Kidney glomerular epithelial cell (primary cell): ENCODE results near the gene CD300LG.
"Not testable (repeated sequence)": the region's sequence is repeated elsewhere in the genome, so short reads cannot be mapped to it uniquely, and the experiment has no call there.

Experiments
- DNase-seq: peaks from one replicate; lab custom pipeline; 2025; lab: John Stamatoyannopoulos, UW

Gene CD300LG

GRCh38 chr17:43825567-43825966 is 21.4 kb upstream of the CD300LG start:
- DNase-seq: no peak

GRCh38 chr17:43826206-43826605 is 20.8 kb upstream of the CD300LG start:
- no peak for DNase-seq

GRCh38 chr17:43827596-43827995 is 19.4 kb upstream of the CD300LG start:
- no peak for DNase-seq

GRCh38 chr17:43829738-43830137 is 17.2 kb upstream of the CD300LG start:
- no peak for DNase-seq

GRCh38 chr17:43830510-43831140 is 16.4 kb upstream of the CD300LG start:
- no peak for DNase-seq

- no peak for DNase-seq
These were observed 15.3 kb upstream of the CD300LG start for GRCh38 chr17:43831633-43832032.

- no peak for DNase-seq
These were observed 14.6 kb upstream of the CD300LG start for GRCh38 chr17:43832168-43832975.

GRCh38 chr17:43832976-43833829 is 13.8 kb upstream of the CD300LG start, which contains the start of gene MPP3:
TSS of gene MPP3 (minus strand) at chr17:43833146. CDS start at chr17:43831906, 1,240 bp downstream.
- peak; percentile 40 for DNase-seq

GRCh38 chr17:43834106-43834505 is 12.9 kb upstream of the CD300LG start:
- DNase-seq: no peak

- no peak for DNase-seq
These were observed 7.3 kb upstream of the CD300LG start for GRCh38 chr17:43839670-43840108.

- DNase-seq: peak; percentile 48
These were observed 6.2 kb upstream of the CD300LG start for GRCh38 chr17:43840814-43841213.

GRCh38 chr17:43841282-43841681 is 5.7 kb upstream of the CD300LG start:
- DNase-seq: peak; percentile 51

- DNase-seq: not testable (repeated sequence)
These were observed 4.6 kb upstream of the CD300LG start for GRCh38 chr17:43842091-43842974.

GRCh38 chr17:43842975-43843325 is 4.0 kb upstream of the CD300LG start:
- no peak for DNase-seq

- DNase-seq: no peak
These were observed 2.7 kb upstream of the CD300LG start for GRCh38 chr17:43844241-43844640.

- DNase-seq: peak; percentile 50
These were observed 1.2 kb upstream of the CD300LG start for GRCh38 chr17:43845766-43846165.

- peak; percentile 70 for DNase-seq
These were observed 709 bp upstream of the CD300LG start for GRCh38 chr17:43846221-43846712.

GRCh38 chr17:43848601-43849000 is 1.6 kb downstream of the CD300LG start:
- no peak for DNase-seq

- no peak for DNase-seq
These were observed 2.1 kb downstream of the CD300LG start for GRCh38 chr17:43849116-43849515.

GRCh38 chr17:43852571-43852970 is 5.6 kb downstream of the CD300LG start:
- no peak for DNase-seq

- no peak for DNase-seq
These were observed 6.6 kb downstream of the CD300LG start for GRCh38 chr17:43853546-43853945.
